ENCODE data around the gene OTOR. TPM values are rescaled to one million over a fixed set of nuclear protein-coding genes. Genes with fewer than 3 reads are reported as not detected.

OTOR gene
- total and polyA plus RNA-seq, 2 donors (not counting 1 experiment from before 2014, with no cell fraction given) = not detected

DNA sequence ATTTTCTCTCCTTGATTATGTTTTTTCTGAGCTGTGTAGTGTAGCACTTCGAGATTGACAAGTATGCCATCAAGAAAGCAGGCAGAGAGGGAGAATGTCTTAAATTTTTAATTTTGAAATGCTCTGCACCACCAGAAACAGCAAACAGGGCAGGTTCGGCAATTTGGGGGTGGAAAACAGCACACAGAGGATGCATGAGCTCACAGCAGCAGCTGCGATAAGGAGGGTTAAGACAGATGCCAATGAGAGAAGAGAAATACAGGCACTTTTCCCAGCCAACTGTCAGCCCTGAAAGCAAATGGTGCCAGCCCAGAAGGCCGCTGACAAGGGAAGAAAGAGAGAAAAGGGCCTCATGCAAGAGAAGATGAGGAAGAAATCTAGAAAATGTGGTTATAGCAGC is 33.4 kb upstream of the OTOR start:
- H3K27me3 ChIP-seq (ENCODE audit: control insufficient read depth, insufficient read depth, low read length) = peaks cover 5% of the 10 kb centered on the region
- no peaks in the 10 kb centered on the region for H4K20me1 ChIP-seq (ENCODE audit: control insufficient read depth, extremely low read depth, insufficient read depth, low read length)
- H3K4me3 ChIP-seq (replicated peaks in 1 of 4; ENCODE audit: control extremely low read depth in 1 of 4, insufficient read depth in 1 of 4, low read depth in 3 of 4, low read length in 4 of 4) = no peak overlapping the region
- H3K9ac ChIP-seq (ENCODE audit: insufficient read depth, low read length) = no peak overlapping the region
- no peak overlapping the region for H2AFZ ChIP-seq (ENCODE audit: low read length)
- no peaks in the 10 kb centered on the region for H3K79me2 ChIP-seq (ENCODE audit: control insufficient read depth, insufficient read depth, low read length)
- no peak overlapping the region for H3K4me2 ChIP-seq (ENCODE audit: extremely low read depth, insufficient read depth, low read length)
- no peaks in the 10 kb centered on the region for H3K9me3 ChIP-seq (ENCODE audit: control insufficient read depth, insufficient read depth, low read depth, low read length)
- TF ChIP-seq EZH2 (IDR thresholded peaks at IDR 0.05; ENCODE audit: low read length, missing control alignments) (no peak), CTCF (conservative IDR thresholded peaks at IDR 0.05 in 1 of 2, IDR thresholded peaks at IDR 0.05 in 1 of 2; ENCODE audit: low read depth in 1 of 2, low read length in 2 of 2) (no peak)
- no peak for DNase-seq (ENCODE audit: low read depth in 2 of 2)
- H3K4me1 ChIP-seq (ENCODE audit: control insufficient read depth, extremely low read depth, insufficient read depth, low read length) = no peaks in the 10 kb centered on the region
- H3K36me3 ChIP-seq (ENCODE audit: control insufficient read depth, insufficient read depth, low read length) = no peaks in the 10 kb centered on the region
- no peak overlapping the region for H3K27ac ChIP-seq (ENCODE audit: insufficient read depth, low read length)

DNA sequence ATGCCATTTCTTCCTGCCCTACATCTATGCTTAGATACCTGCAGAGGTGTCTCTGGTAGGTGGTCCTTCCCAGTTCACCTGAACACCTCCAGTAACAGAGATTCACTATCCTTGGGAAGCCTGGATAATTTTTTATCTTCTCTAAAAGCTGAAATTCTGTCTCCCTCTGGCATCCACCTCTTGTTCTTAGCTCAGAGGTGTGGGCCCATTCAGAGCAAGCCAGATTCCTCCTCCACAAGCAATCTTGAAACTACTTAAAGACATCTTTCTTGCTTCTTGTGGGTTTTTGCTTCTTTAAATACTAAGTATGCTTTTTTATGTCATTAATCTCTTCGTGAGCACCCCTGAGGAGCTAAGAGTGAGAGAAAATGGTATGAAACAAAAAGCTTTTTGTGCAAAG is 28.7 kb upstream of the OTOR start:
- Histone ChIP-seq H3K27ac (ENCODE audit: insufficient read depth, low read length) (no peak overlapping the region), H3K4me3 (replicated peaks in 1 of 4; ENCODE audit: control extremely low read depth in 1 of 4, insufficient read depth in 1 of 4, low read depth in 3 of 4, low read length in 4 of 4) (no peak overlapping the region), H3K4me1 (ENCODE audit: control insufficient read depth, extremely low read depth, insufficient read depth, low read length) (no peaks in the 10 kb centered on the region), H3K36me3 (ENCODE audit: control insufficient read depth, insufficient read depth, low read length) (no peaks in the 10 kb centered on the region), H3K79me2 (ENCODE audit: control insufficient read depth, insufficient read depth, low read length) (no peaks in the 10 kb centered on the region), H2AFZ (ENCODE audit: low read length) (no peak overlapping the region), H3K4me2 (ENCODE audit: extremely low read depth, insufficient read depth, low read length) (no peak overlapping the region), H3K9me3 (ENCODE audit: control insufficient read depth, insufficient read depth, low read depth, low read length) (no peaks in the 10 kb centered on the region), H4K20me1 (ENCODE audit: control insufficient read depth, extremely low read depth, insufficient read depth, low read length) (no peaks in the 10 kb centered on the region), H3K27me3 (ENCODE audit: control insufficient read depth, insufficient read depth, low read length) (peaks cover 9% of the 10 kb centered on the region), H3K9ac (ENCODE audit: insufficient read depth, low read length) (no peak overlapping the region)
- TF ChIP-seq CTCF (conservative IDR thresholded peaks at IDR 0.05 in 1 of 2, IDR thresholded peaks at IDR 0.05 in 1 of 2; ENCODE audit: low read depth in 1 of 2, low read length in 2 of 2) = no peak
- no peak for TF ChIP-seq EZH2 (IDR thresholded peaks at IDR 0.05; ENCODE audit: low read length, missing control alignments)
- no peak for DNase-seq (ENCODE audit: low read depth in 2 of 2)

DNA sequence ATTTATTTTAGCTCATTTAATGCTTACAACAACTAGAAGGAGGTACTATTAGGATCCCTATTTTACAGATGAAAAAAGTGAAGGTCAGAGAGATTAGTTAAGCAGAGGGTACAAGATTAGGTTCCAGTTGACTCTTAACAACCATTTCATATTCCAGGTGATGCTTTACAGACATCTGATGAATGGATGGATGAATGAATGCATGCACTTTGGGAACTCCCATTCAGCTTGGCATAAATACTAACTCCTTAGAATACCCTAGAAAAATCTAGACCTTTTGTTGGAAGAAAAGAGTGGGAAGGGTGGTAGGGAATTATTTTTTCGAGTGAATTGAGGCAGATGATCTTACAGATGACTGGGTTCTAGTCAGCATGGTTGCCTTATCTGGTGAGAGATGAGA is 19.1 kb upstream of the OTOR start:
- Histone ChIP-seq H3K27me3 (ENCODE audit: control insufficient read depth, insufficient read depth, low read length) (no peaks in the 10 kb centered on the region), H3K36me3 (ENCODE audit: control insufficient read depth, insufficient read depth, low read length) (no peaks in the 10 kb centered on the region), H3K9ac (ENCODE audit: insufficient read depth, low read length) (no peak overlapping the region), H3K4me2 (ENCODE audit: extremely low read depth, insufficient read depth, low read length) (peak overlapping the region; percentile 77), H3K79me2 (ENCODE audit: control insufficient read depth, insufficient read depth, low read length) (peaks cover 24% of the 10 kb centered on the region), H3K4me3 (replicated peaks in 1 of 4; ENCODE audit: control extremely low read depth in 1 of 4, insufficient read depth in 1 of 4, low read depth in 3 of 4, low read length in 4 of 4) (peak overlapping the region; percentile 90 to 100 (median 98)), H3K4me1 (ENCODE audit: control insufficient read depth, extremely low read depth, insufficient read depth, low read length) (peaks cover 4% of the 10 kb centered on the region), H4K20me1 (ENCODE audit: control insufficient read depth, extremely low read depth, insufficient read depth, low read length) (no peaks in the 10 kb centered on the region), H3K9me3 (ENCODE audit: control insufficient read depth, insufficient read depth, low read depth, low read length) (no peaks in the 10 kb centered on the region), H3K27ac (ENCODE audit: insufficient read depth, low read length) (peak overlapping the region; percentile 99), H2AFZ (ENCODE audit: low read length) (peak overlapping the region; percentile 100)
- TF ChIP-seq EZH2 (IDR thresholded peaks at IDR 0.05; ENCODE audit: low read length, missing control alignments) = no peak
- no peak for TF ChIP-seq CTCF (conservative IDR thresholded peaks at IDR 0.05 in 1 of 2, IDR thresholded peaks at IDR 0.05 in 1 of 2; ENCODE audit: low read depth in 1 of 2, low read length in 2 of 2)
- DNase-seq (ENCODE audit: low read depth in 2 of 2) = no peak
